ENCODE measurements around the gene FBXW7.

DNA sequence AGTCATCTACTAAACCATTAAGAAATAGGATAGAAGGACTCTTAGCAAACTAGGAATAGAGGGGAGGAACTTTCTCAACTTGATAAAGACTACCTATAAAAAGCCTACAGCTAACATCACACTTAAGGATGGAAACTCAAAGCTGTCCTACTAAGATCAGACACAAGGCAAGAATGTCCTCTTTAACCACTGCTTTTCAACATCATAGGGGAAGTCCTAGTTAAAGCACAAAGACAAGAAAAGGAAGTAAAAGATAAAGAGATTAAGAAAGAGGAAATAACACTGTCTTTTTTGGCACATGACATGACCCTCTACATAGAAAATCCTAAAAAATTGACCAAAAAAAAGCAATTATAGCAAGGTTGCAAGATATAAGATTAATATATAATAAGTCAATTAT, 136.6 kb downstream of the FBXW7 start:
- TF ChIP-seq SMC3 (IDR thresholded peaks at IDR 0.05; ENCODE audit: low read depth, low read length) (no peak), EZH2phosphoT487 (IDR thresholded peaks at IDR 0.05; ENCODE audit: borderline replicate concordance, low read depth) (no peak), JUND (IDR thresholded peaks at IDR 0.05) (no peak), GABPA (IDR thresholded peaks at IDR 0.05; ENCODE audit: low read depth) (no peak), POLR2AphosphoS5 (IDR thresholded peaks at IDR 0.05; ENCODE audit: low read depth, low read length) (no peak)
- TF ChIP-seq, protein P1, sequence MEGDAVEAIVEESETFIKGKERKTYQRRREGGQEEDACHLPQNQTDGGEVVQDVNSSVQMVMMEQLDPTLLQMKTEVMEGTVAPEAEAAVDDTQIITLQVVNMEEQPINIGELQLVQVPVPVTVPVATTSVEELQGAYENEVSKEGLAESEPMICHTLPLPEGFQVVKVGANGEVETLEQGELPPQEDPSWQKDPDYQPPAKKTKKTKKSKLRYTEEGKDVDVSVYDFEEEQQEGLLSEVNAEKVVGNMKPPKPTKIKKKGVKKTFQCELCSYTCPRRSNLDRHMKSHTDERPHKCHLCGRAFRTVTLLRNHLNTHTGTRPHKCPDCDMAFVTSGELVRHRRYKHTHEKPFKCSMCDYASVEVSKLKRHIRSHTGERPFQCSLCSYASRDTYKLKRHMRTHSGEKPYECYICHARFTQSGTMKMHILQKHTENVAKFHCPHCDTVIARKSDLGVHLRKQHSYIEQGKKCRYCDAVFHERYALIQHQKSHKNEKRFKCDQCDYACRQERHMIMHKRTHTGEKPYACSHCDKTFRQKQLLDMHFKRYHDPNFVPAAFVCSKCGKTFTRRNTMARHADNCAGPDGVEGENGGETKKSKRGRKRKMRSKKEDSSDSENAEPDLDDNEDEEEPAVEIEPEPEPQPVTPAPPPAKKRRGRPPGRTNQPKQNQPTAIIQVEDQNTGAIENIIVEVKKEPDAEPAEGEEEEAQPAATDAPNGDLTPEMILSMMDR (IDR thresholded peaks at IDR 0.05): no peak
- TF ChIP-seq, protein P2, sequence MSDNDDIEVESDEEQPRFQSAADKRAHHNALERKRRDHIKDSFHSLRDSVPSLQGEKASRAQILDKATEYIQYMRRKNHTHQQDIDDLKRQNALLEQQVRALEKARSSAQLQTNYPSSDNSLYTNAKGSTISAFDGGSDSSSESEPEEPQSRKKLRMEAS (IDR thresholded peaks at IDR 0.05; ENCODE audit: low read depth): no peak
